ENCODE measurements around the gene GPR137. TPM values are rescaled to one million over a fixed set of nuclear protein-coding genes. Genes with fewer than 3 reads are reported as not detected.
"Not testable (repeated sequence)": the region's sequence is repeated elsewhere in the genome, so short reads cannot be mapped to it uniquely, and the experiment has no call there.

Gene GPR137
- total and polyA plus RNA-seq, 4 donors, result 6.7 to 22.2 (median 9.0) TPM

DNA sequence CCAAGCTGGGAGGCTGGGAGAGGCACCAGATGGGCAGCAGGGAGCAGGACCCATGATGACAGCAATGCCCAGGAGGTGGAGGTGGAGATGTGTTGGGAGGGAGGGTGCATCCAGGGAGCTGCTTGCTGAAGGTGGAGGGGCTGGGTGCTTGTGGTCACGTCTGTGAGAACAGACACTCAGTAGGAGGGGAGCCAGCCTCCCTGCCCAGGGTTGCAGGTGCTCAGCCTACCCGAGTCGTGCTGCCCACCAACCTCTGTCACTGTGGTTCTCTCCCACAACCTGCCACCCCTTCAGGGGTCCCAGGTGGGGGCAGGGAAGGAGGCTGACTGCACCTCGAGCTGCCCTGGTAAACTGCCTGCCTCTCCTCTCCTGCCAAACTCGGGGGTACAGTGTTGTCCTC lies 37.7 kb downstream of the GPR137 start:
- Histone ChIP-seq H3K36me3 (ENCODE audit: control insufficient read depth in 4 of 4, insufficient read depth in 3 of 4, low read depth in 1 of 4, low read length in 3 of 4) (peaks cover 0 to 18% (median 3%) of the 10 kb centered on the region in 4 donors), H3K4me3 (ENCODE audit: low read depth in 1 of 3, low read length in 3 of 3) (no peak overlapping the region), H3K4me1 (ENCODE audit: control insufficient read depth in 4 of 4, insufficient read depth in 4 of 4, low read length in 3 of 4) (peaks cover 5 to 7% (median 6%) of the 10 kb centered on the region in 4 donors), H3K9me3 (ENCODE audit: control insufficient read depth in 4 of 4, low read length in 3 of 4) (no peaks in the 10 kb centered on the region), H3K27me3 (ENCODE audit: control insufficient read depth in 4 of 4, insufficient read depth in 4 of 4, low read length in 3 of 4) (no peaks in the 10 kb centered on the region), H3K9ac (ENCODE audit: low read depth in 1 of 2, low read length in 2 of 2) (no peak overlapping the region), H3K27ac (ENCODE audit: low read depth in 1 of 2, low read length in 2 of 2) (no peak overlapping the region)
- TF ChIP-seq HNF4A (conservative IDR thresholded peaks at IDR 0.05) (no peak), ATF3 (IDR thresholded peaks at IDR 0.05) (no peak), RXRA (IDR thresholded peaks at IDR 0.05) (no peak), NR2F2 (IDR thresholded peaks at IDR 0.05) (no peak), YY1 (IDR thresholded peaks at IDR 0.05) (no peak), REST (IDR thresholded peaks at IDR 0.05) (no peak), TAF1 (conservative IDR thresholded peaks at IDR 0.05) (no peak), GABPA (IDR thresholded peaks at IDR 0.05 in 1 of 2, conservative IDR thresholded peaks at IDR 0.05 in 1 of 2) (no peak), SP1 (IDR thresholded peaks at IDR 0.05) (no peak), FOXA1 (IDR thresholded peaks at IDR 0.05) (no peak), JUND (IDR thresholded peaks at IDR 0.05) (no peak), ZBTB33 (IDR thresholded peaks at IDR 0.05) (no peak), FOXA2 (IDR thresholded peaks at IDR 0.05) (no peak), MAX (IDR thresholded peaks at IDR 0.05) (no peak), EGR1 (IDR thresholded peaks at IDR 0.05; ENCODE audit: low read depth in 2 of 2) (no peak), HNF4G (IDR thresholded peaks at IDR 0.05) (no peak), RAD21 (IDR thresholded peaks at IDR 0.05) (no peak)
- TF ChIP-seq, protein P1, sequence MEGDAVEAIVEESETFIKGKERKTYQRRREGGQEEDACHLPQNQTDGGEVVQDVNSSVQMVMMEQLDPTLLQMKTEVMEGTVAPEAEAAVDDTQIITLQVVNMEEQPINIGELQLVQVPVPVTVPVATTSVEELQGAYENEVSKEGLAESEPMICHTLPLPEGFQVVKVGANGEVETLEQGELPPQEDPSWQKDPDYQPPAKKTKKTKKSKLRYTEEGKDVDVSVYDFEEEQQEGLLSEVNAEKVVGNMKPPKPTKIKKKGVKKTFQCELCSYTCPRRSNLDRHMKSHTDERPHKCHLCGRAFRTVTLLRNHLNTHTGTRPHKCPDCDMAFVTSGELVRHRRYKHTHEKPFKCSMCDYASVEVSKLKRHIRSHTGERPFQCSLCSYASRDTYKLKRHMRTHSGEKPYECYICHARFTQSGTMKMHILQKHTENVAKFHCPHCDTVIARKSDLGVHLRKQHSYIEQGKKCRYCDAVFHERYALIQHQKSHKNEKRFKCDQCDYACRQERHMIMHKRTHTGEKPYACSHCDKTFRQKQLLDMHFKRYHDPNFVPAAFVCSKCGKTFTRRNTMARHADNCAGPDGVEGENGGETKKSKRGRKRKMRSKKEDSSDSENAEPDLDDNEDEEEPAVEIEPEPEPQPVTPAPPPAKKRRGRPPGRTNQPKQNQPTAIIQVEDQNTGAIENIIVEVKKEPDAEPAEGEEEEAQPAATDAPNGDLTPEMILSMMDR (IDR thresholded peaks at IDR 0.05; ENCODE audit: low read depth, low read length, missing input control), result no peak
- WGBS, result 77% methylated on average over 5 of the region's 5 CpGs
- no peak for DNase-seq (ENCODE audit: low spot score)

DNA sequence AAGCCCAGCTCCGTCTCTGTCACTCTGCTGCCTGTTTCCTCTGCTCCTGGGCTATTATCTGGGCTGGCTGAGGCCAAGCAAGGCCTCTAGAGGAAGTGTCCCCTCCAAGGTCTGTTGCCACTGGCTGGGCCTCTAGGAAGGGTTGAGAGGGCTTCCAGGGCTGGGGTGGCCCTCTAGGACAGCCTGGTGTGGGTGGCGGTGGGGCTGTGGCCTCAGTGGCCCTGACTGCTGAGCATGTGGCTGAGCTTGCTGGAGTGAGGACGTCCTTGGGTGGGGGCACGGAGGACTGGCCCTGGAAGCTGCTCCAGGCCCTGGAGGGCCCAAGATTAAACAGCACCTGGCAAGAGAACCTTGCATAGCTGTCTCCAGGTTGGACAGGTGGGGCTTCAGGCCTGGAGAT lies 38.3 kb downstream of the GPR137 start:
- H3K27me3 ChIP-seq (ENCODE audit: control insufficient read depth in 4 of 4, insufficient read depth in 4 of 4, low read length in 3 of 4); H3K9ac ChIP-seq (ENCODE audit: low read depth in 1 of 2, low read length in 2 of 2); H3K27ac ChIP-seq (ENCODE audit: low read depth in 1 of 2, low read length in 2 of 2); H3K4me3 ChIP-seq (ENCODE audit: low read depth in 1 of 3, low read length in 3 of 3); H3K4me1 ChIP-seq (ENCODE audit: control insufficient read depth in 4 of 4, insufficient read depth in 4 of 4, low read length in 3 of 4); H3K9me3 ChIP-seq (ENCODE audit: control insufficient read depth in 4 of 4, low read length in 3 of 4); DNase-seq (ENCODE audit: low spot score): not testable (repeated sequence)
- peaks cover 0 to 18% (median 3%) of the 10 kb centered on the region in 4 donors for H3K36me3 ChIP-seq (ENCODE audit: control insufficient read depth in 4 of 4, insufficient read depth in 3 of 4, low read depth in 1 of 4, low read length in 3 of 4)
- 86% methylated on average over 4 of the region's 4 CpGs for WGBS
